ENCODE results near the gene PYGB.

DNA sequence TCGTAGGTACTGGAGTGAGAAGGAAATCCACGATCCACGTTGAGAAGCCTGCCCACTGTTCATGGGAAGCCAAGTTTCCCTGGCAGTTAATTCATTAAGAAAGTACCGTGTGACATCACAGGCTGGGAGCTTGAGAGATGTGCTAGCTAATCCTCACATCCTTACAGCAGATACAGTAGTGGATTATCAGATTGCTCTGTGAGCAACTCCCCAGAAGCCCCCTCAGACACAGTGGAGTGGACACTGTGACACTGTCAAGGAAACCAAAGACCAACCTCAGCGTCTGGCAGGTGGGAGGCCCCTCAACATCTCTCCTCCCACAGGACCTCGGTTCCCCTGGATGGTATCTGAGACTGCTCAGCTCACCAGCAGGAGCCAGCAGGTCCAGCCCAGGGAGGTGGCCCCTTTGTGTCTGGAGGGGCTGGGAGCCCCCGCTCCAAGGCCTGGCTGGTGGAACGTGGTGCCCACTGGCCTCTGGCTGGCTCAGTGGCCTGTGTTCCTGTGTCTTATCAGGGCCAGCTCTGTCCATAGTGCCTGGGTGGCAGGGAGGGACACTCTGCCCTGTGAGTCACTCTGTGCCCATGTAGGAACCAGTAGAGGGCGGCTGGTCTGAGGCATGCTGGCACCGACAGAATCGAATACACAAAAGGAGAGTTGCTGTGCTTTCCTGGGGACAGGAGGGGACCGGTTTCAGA, 7.2 kb downstream of the PYGB start:
- TF ChIP-seq CTCF (IDR thresholded peaks at IDR 0.05; ENCODE audit: poor library complexity), result no peak
- no peak for TF ChIP-seq EZH2 (IDR thresholded peaks at IDR 0.05; ENCODE audit: borderline replicate concordance)
- no peak for TF ChIP-seq EZH2phosphoT487 (IDR thresholded peaks at IDR 0.05; ENCODE audit: low read depth, severe bottlenecking, unreplicated experiment)

Data from hepatocyte (in vitro differentiated cells).